ENCODE data around the gene INPP5K.

DNA sequence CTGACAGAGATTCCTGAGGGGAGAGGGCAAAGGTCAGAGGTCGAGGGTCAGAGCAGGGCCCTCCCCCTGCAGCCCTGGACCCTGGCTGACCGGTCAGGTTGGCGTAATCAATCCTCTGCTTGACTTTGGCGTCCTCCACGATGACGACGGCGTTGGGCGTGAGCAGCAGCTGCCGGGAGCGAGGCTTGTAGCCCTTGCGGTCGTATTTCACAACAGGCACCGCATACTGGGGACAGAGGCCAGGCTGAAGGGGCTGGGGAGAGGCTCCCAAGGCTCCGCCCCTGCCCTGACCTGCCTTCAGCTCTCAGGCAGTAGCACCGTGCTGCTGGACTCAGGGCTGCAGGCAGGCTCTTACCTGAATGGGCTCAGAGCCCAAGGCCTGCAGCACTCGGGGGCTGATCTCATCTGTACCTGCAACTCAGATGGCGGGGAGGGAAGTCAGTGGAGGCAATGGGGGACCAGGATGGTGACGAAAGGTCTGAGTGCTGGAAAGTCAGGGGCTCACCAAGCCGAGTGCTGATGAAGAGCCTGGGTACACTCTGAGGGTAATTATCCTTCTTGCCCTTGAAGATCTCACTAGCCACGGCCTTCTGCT, 48.4 kb downstream of the INPP5K start:
- TF ChIP-seq CTCF (IDR thresholded peaks at IDR 0.05; ENCODE audit: low read depth, low read length) (no peak), POLR2A (IDR thresholded peaks at IDR 0.05; ENCODE audit: extremely low read depth, insufficient read length) (no peak), MYC (IDR thresholded peaks at IDR 0.05; ENCODE audit: low read depth, low read length) (no peak)

All from NB4 (cell line).